Measurements from ENCODE around the gene ERCC1. TPM values are rescaled to one million over a fixed set of nuclear protein-coding genes. Genes with fewer than 3 reads are reported as not detected.
"Not testable (repeated sequence)": the region's sequence is repeated elsewhere in the genome, so short reads cannot be mapped to it uniquely, and the experiment has no call there.

Gene ERCC1
- total and polyA plus RNA-seq, 2 of the 13 experiments (the other 11 are each of a cell fraction or from before 2014, with no cell fraction given): 40.0 to 66.4 TPM

- FAIRE-seq; H3K4me3 ChIP-seq (replicated peaks in 1 of 3; ENCODE audit: insufficient read depth in 1 of 3, low read depth in 2 of 3, low read length in 3 of 3); H3K27me3 ChIP-seq (ENCODE audit: control insufficient read depth in 1 of 2, insufficient read depth in 2 of 2, low read length in 2 of 2); H3K9ac ChIP-seq (ENCODE audit: insufficient read depth, low read depth, low read length); H3K79me2 ChIP-seq (ENCODE audit: insufficient read depth, low read length); intact Hi-C loops (cut with micrococcal nuclease; ENCODE audit: unreplicated experiment); POLR2A ChIA-PET; H3K4me2 ChIP-seq (ENCODE audit: low read depth, low read length); H2AFZ ChIP-seq (ENCODE audit: low read length); BruUV-seq (replicated peaks); DNase-seq (ENCODE audit: low spot score); ATAC-seq; H3K9me3 ChIP-seq (ENCODE audit: low read length); H4K20me1 ChIP-seq (ENCODE audit: insufficient read depth, low read length); in situ Hi-C loops (cut with HindIII; ENCODE audit: extremely low pct_ligation_motif_present, low pct_unique_long_range_greater_than_20kb); CTCF ChIA-PET (ENCODE audit: low intra/inter-chr PET ratio, low total read pairs); H3K27ac ChIP-seq (ENCODE audit: extremely low read length, insufficient read depth, low read length); H3K36me3 ChIP-seq (replicated peaks in 1 of 2; ENCODE audit: control insufficient read depth in 1 of 2, insufficient read depth in 2 of 2, low read length in 2 of 2): not testable (repeated sequence)
- TF ChIP-seq ZNF121 (CRISPR knock-in tag; IDR thresholded peaks at IDR 0.05): peak; percentile 56; the same call in 1 of the 2 replicates
- H3K4me1 ChIP-seq (ENCODE audit: insufficient read depth, low read length): peaks cover 37% of the 10 kb centered on the region
- 75% methylated on average over 8 of the region's 8 CpGs for whole genome bisulfite sequencing (ENCODE audit: low lambda C conversion rate)
Observed at GRCh38 chr19:45432543-45432942, 8.8 kb upstream of the ERCC1 start.

- H3K27ac ChIP-seq (ENCODE audit: extremely low read length, insufficient read depth, low read length); H3K36me3 ChIP-seq (replicated peaks in 1 of 2; ENCODE audit: control insufficient read depth in 1 of 2, insufficient read depth in 2 of 2, low read length in 2 of 2); FAIRE-seq; H4K20me1 ChIP-seq (ENCODE audit: insufficient read depth, low read length); H3K79me2 ChIP-seq (ENCODE audit: insufficient read depth, low read length); DNase-seq (ENCODE audit: low spot score); BruUV-seq (replicated peaks); H3K4me3 ChIP-seq (replicated peaks in 1 of 3; ENCODE audit: insufficient read depth in 1 of 3, low read depth in 2 of 3, low read length in 3 of 3); intact Hi-C loops (cut with micrococcal nuclease; ENCODE audit: unreplicated experiment); H3K4me2 ChIP-seq (ENCODE audit: low read depth, low read length); H2AFZ ChIP-seq (ENCODE audit: low read length); H3K27me3 ChIP-seq (ENCODE audit: control insufficient read depth in 1 of 2, insufficient read depth in 2 of 2, low read length in 2 of 2); CTCF ChIA-PET (ENCODE audit: low intra/inter-chr PET ratio, low total read pairs); H3K9ac ChIP-seq (ENCODE audit: insufficient read depth, low read depth, low read length); ATAC-seq; H3K9me3 ChIP-seq (ENCODE audit: low read length); in situ Hi-C loops (cut with HindIII; ENCODE audit: extremely low pct_ligation_motif_present, low pct_unique_long_range_greater_than_20kb): not testable (repeated sequence)
- peaks cover 37% of the 10 kb centered on the region for H3K4me1 ChIP-seq (ENCODE audit: insufficient read depth, low read length)
- POLR2A ChIA-PET: interaction anchor here (1.0 to 1.8 kb wide), 2 partner anchors 9 to 48 kb away, joined by 3 to 5 read pairs; no protein-coding TSS in a partner anchor
- TF ChIP-seq CEBPB (IDR thresholded peaks at IDR 0.05; ENCODE audit: borderline replicate concordance, low read depth, low read length) (peak; percentile 60; the same call in 1 of the 2 replicates), BHLHE40 (IDR thresholded peaks at IDR 0.05; ENCODE audit: low read length) (peak; percentile 75)
- 28% methylated on average over 8 of the region's 9 CpGs for WGBS (ENCODE audit: low lambda C conversion rate)
Observed at GRCh38 chr19:45431008-45431407, 7.3 kb upstream of the ERCC1 start.
